GM19395 (cell line): ENCODE data around the gene KAT7.
A peak's percentile ranks its signal among the peaks of the same experiment; 100 is the strongest.

Source experiments
- ATAC-seq: cut with Tn5 transposase; IDR thresholded peaks from one replicate; pipeline ENCODE4 v1.9.1; 2021; ENCODE audit warnings: mild to moderate bottlenecking, moderate library complexity; ENCODE audit not compliant: unreplicated experiment

The KAT7 gene

GRCh38 chr17:49760296-49760695 lies 28.2 kb upstream of the KAT7 start:
- ATAC-seq, result no peak

- ATAC-seq, result no peak
These were observed 27.4 kb upstream of the KAT7 start for GRCh38 chr17:49760932-49761558.

- no peak for ATAC-seq
These were observed 26.1 kb upstream of the KAT7 start for GRCh38 chr17:49762151-49762941.

- ATAC-seq, result peak; percentile 91
These were observed 24.5 kb upstream of the KAT7 start, which contains the start of gene FAM117A for GRCh38 chr17:49763735-49764558. FAM117A (minus strand) TSS chr17:49764131; CDS start chr17:49764087, 44 bp downstream.

GRCh38 chr17:49764559-49765180 lies 23.8 kb upstream of the KAT7 start:
- ATAC-seq, result no peak

- no peak for ATAC-seq
These were observed 21.5 kb upstream of the KAT7 start for GRCh38 chr17:49766918-49767530.

- ATAC-seq, result no peak
These were observed 12.8 kb upstream of the KAT7 start for GRCh38 chr17:49775546-49776260.

GRCh38 chr17:49776551-49777300 lies 11.8 kb upstream of the KAT7 start:
- no peak for ATAC-seq

GRCh38 chr17:49777563-49777962 lies 10.9 kb upstream of the KAT7 start:
- ATAC-seq, result no peak

- ATAC-seq, result no peak
These were observed 9.2 kb upstream of the KAT7 start for GRCh38 chr17:49779156-49779738.

GRCh38 chr17:49779739-49780231 lies 8.7 kb upstream of the KAT7 start:
- ATAC-seq, result no peak

GRCh38 chr17:49783071-49783715 lies 5.3 kb upstream of the KAT7 start:
- no peak for ATAC-seq

GRCh38 chr17:49783791-49784190 lies 4.7 kb upstream of the KAT7 start:
- ATAC-seq, result no peak

GRCh38 chr17:49784636-49785035 lies 3.8 kb upstream of the KAT7 start:
- ATAC-seq, result no peak

- ATAC-seq, result no peak
These were observed 500 bp upstream of the KAT7 start for GRCh38 chr17:49787884-49788477.

- no peak for ATAC-seq
These were observed 730 bp downstream of the KAT7 start for GRCh38 chr17:49789243-49789578.

- no peak for ATAC-seq
These were observed 4.8 kb downstream of the KAT7 start for GRCh38 chr17:49793309-49793708.

- ATAC-seq, result no peak
These were observed 6.9 kb downstream of the KAT7 start for GRCh38 chr17:49795372-49795771.
